NB4 (cell line): ENCODE measurements around the gene CDC42EP2.

Experiments
- POLR2A ChIP-seq: IDR thresholded peaks from 2 replicates; pipeline ENCODE4 v1.6.1; 2011; ENCODE audit warnings: mild to moderate bottlenecking; ENCODE audit not compliant: insufficient read length; ENCODE audit errors: extremely low read depth
- TF ChIP-seq, protein P1 (sequence below): IDR thresholded peaks from one replicate; pipeline ENCODE4 v1.5.1; 2012; ENCODE audit warnings: low read depth, low read length

DNA sequence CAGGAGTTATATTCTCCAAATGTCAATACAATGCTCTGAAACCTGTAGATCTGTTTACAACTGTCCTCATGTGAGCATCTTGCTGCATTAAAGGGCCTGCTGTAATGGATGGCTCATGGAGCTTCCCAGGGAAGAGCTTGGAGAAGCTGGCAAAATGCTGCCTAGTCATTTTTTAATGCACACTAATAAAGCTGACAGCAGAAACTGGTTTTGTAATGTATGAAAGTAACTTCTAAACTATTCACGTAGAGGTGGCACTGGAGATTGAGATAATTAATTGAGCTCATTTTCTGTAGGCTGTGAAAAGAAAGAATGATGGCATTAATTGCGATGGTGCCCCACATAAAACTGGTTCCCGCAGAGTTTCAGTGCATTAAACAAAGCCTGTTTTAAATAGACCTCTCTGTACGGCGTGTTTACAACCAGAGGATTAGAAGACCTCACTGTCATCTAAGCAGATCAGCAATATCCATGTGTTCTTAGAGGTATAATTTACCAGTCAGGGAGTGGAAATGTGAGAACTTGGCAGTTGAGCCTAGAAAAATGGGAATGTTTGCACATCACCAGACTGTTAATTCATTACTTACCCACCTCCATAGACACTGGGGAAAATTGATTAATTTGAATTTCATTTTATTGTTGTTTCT is 36.9 kb upstream of the CDC42EP2 start:
- TF ChIP-seq, protein P1, sequence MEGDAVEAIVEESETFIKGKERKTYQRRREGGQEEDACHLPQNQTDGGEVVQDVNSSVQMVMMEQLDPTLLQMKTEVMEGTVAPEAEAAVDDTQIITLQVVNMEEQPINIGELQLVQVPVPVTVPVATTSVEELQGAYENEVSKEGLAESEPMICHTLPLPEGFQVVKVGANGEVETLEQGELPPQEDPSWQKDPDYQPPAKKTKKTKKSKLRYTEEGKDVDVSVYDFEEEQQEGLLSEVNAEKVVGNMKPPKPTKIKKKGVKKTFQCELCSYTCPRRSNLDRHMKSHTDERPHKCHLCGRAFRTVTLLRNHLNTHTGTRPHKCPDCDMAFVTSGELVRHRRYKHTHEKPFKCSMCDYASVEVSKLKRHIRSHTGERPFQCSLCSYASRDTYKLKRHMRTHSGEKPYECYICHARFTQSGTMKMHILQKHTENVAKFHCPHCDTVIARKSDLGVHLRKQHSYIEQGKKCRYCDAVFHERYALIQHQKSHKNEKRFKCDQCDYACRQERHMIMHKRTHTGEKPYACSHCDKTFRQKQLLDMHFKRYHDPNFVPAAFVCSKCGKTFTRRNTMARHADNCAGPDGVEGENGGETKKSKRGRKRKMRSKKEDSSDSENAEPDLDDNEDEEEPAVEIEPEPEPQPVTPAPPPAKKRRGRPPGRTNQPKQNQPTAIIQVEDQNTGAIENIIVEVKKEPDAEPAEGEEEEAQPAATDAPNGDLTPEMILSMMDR: no peak
- TF ChIP-seq POLR2A: no peak
